ENCODE measurements around the gene DEDD. TPM values are rescaled to one million over a fixed set of nuclear protein-coding genes. Genes with fewer than 3 reads are reported as not detected.

The DEDD gene
- polyA plus RNA-seq, 2 of the 4 experiments (the other 2 are of a cell fraction) = 25.3 to 38.4 TPM

DNA sequence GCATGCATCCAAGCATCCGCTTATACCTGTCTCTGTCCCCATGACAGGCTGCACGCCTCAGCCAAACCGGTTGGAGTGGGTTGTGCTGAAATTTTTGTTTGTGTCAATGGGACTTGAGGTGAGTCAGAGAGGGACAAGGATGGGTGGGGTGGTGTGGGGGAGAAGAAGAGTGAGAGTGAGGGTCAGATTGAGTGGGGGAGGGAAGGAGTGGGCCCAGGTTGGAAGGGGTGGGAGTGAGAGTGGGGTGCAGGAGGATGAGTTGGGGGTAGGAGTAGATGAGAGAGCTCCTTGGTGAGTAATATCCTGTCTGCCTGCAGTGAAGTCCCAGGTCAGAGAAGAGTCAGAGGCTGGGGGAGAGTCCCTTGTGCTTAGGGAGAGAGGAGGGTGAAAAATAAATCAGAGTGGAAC, 39.8 kb downstream of the DEDD start:
- H3K27ac ChIP-seq = peak overlapping the region; percentile 45 to 76; a peak in 5 of 6 replicates
- H3K4me2 ChIP-seq = peak overlapping the region; percentile 40
- no peak for DNase-seq (ENCODE audit: low read depth in 1 of 2, low spot score in 1 of 2)
- FAIRE-seq = no peak
- no peaks in the 10 kb centered on the region for H3K9me3 ChIP-seq
- TF ChIP-seq FOSL2 (IDR thresholded peaks at IDR 0.05) = no peak
- TF ChIP-seq FOSL2 (CRISPR knock-in tag; IDR thresholded peaks at IDR 0.05) = peak; percentile 13; the same call in 1 of the 2 replicates
- TF ChIP-seq CHD4 (IDR thresholded peaks at IDR 0.05; ENCODE audit: borderline replicate concordance) = no peak
- peak; percentile 27 to 58; a peak in 2 of 6 replicates for ATAC-seq
- WGBS (ENCODE audit: missing lambda C conversion rate) = 63% methylated on average over 3 of the region's 3 CpGs
- H3K4me1 ChIP-seq = peaks cover 35% of the 10 kb centered on the region
- CTCF ChIA-PET = interaction anchor here (0.9 to 9.7 kb wide), 5 partner anchors 21 to 95 kb away, joined by 3 to 319 read pairs (median 4); partner anchors contain the start of gene ARHGAP30
- no peak overlapping the region for H3K4me3 ChIP-seq
- POLR2A ChIA-PET = interaction anchor here (1.2 kb wide), 1 partner anchor 47 kb away, joined by 7 read pairs; the partner anchor contains the start of gene USF1

GRCh38 chr1:161091796-161092507, 40.5 kb downstream of the DEDD start:
- ATAC-seq = no peak
- 81% methylated on average over 7 of the region's 7 CpGs for WGBS (ENCODE audit: missing lambda C conversion rate)
- H3K4me3 ChIP-seq = no peak overlapping the region
- DNase-seq (ENCODE audit: low read depth in 1 of 2, low spot score in 1 of 2) = no peak
- ChIA-PET POLR2A (interaction anchor here (1.2 kb wide), 1 partner anchor 46 kb away, joined by 7 read pairs; the partner anchor contains the start of gene USF1), CTCF (interaction anchor here (0.9 to 9.7 kb wide), 4 partner anchors 19 to 72 kb away, joined by 3 to 319 read pairs (median 39); partner anchors contain the start of gene ARHGAP30)
- H3K4me1 ChIP-seq = peaks cover 30% of the 10 kb centered on the region
- H3K9me3 ChIP-seq = no peaks in the 10 kb centered on the region
- no peak for TF ChIP-seq RCOR1 (IDR thresholded peaks at IDR 0.05; ENCODE audit: low read depth, low read length)
- TF ChIP-seq, protein P1, sequence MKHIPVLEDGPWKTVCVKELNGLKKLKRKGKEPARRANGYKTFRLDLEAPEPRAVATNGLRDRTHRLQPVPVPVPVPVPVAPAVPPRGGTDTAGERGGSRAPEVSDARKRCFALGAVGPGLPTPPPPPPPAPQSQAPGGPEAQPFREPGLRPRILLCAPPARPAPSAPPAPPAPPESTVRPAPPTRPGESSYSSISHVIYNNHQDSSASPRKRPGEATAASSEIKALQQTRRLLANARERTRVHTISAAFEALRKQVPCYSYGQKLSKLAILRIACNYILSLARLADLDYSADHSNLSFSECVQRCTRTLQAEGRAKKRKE (CRISPR knock-in tag; IDR thresholded peaks at IDR 0.05; ENCODE audit: low read depth) = no peak
- TF ChIP-seq ESRRA (IDR thresholded peaks at IDR 0.05; ENCODE audit: borderline replicate concordance, low read length) = no peak
- no peak for TF ChIP-seq MAFK (IDR thresholded peaks at IDR 0.05; ENCODE audit: partially characterized antibody)
- TF ChIP-seq FOXS1 (CRISPR knock-in tag; IDR thresholded peaks at IDR 0.05) = no peak
- no peak for TF ChIP-seq CHD2 (IDR thresholded peaks at IDR 0.05; ENCODE audit: low read length, partially characterized antibody)
- TF ChIP-seq RAD21 (conservative IDR thresholded peaks at IDR 0.05 in 1 of 2, IDR thresholded peaks at IDR 0.05 in 1 of 2) = no peak
- TF ChIP-seq KDM5A (IDR thresholded peaks at IDR 0.05) = no peak
- peak overlapping the region; percentile 40; the same call in 1 of the 3 replicates for H3K4me2 ChIP-seq
- H3K27ac ChIP-seq = peak overlapping the region; percentile 24 to 76; a peak in 5 of 6 replicates
- FAIRE-seq = no peak

DNA sequence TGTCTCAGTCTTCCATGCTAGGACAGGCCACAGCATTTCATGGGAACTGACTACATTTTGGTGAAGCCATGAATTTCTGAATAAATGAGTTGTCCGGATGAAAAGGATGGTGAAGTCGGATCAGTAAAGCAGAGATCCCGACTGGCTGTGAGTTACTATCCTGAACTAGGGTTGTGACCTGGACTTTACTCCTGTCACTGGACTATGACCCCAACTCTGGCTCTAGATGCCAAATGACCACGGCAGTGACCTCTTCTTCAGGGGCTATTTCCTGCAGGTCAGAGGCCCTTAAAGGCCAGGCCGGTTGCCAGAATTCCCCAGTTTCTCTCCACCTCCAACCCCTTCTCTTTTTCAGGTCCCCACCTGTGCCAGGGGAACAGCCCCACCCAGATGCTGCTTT, 41.4 kb downstream of the DEDD start:
- TF ChIP-seq CBX2 (IDR thresholded peaks at IDR 0.05; ENCODE audit: borderline replicate concordance, low read depth) = no peak
- no peak for TF ChIP-seq CBX8 (IDR thresholded peaks at IDR 0.05)
- no peak for TF ChIP-seq KDM1A (IDR thresholded peaks at IDR 0.05; ENCODE audit: low read depth)
- TF ChIP-seq, protein P2, sequence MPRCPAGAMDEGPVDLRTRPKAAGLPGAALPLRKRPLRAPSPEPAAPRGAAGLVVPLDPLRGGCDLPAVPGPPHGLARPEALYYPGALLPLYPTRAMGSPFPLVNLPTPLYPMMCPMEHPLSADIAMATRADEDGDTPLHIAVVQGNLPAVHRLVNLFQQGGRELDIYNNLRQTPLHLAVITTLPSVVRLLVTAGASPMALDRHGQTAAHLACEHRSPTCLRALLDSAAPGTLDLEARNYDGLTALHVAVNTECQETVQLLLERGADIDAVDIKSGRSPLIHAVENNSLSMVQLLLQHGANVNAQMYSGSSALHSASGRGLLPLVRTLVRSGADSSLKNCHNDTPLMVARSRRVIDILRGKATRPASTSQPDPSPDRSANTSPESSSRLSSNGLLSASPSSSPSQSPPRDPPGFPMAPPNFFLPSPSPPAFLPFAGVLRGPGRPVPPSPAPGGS (IDR thresholded peaks at IDR 0.05) = no peak
- TF ChIP-seq BHLHE40 (IDR thresholded peaks at IDR 0.05; ENCODE audit: low read depth, low read length) = no peak
- WGBS (ENCODE audit: missing lambda C conversion rate) = 87% methylated on average over 5 of the region's 5 CpGs
- POLR2A ChIA-PET = no interaction called here
- Histone ChIP-seq H3K4me1 (peaks cover 34% of the 10 kb centered on the region), H3K27ac (peak overlapping the region in 1 of 2 experiments; percentile 2; a peak in 2 of 6 replicates), H3K9me3 (no peaks in the 10 kb centered on the region), H3K4me3 (no peak overlapping the region), H3K4me2 (no peak overlapping the region)
- DNase-seq (ENCODE audit: low read depth in 1 of 2, low spot score in 1 of 2) = no peak
- FAIRE-seq = no peak
- ATAC-seq = no peak
- CTCF ChIA-PET = interaction anchor here (0.6 to 12.7 kb wide), 4 partner anchors 6 to 92 kb away, joined by 5 to 167 read pairs (median 40); partner anchors contain the start of genes ARHGAP30 and KLHDC9

GRCh38 chr1:161090617-161091016, 41.9 kb downstream of the DEDD start:
- Histone ChIP-seq H3K4me2 (no peak overlapping the region), H3K4me1 (peaks cover 39% of the 10 kb centered on the region), H3K9me3 (no peaks in the 10 kb centered on the region), H3K4me3 (no peak overlapping the region), H3K27ac (peak overlapping the region in 1 of 2 experiments; percentile 1; a peak in 2 of 6 replicates)
- ChIA-PET POLR2A (no interaction called here), CTCF (interaction anchor here (0.6 to 12.7 kb wide), 4 partner anchors 6 to 92 kb away, joined by 5 to 167 read pairs (median 40); partner anchors contain the start of genes ARHGAP30 and KLHDC9)
- FAIRE-seq (no peak), ATAC-seq (no peak), DNase-seq (ENCODE audit: low read depth in 1 of 2, low spot score in 1 of 2) (no peak)
- 77% methylated on average over 3 of the region's 3 CpGs for WGBS (ENCODE audit: missing lambda C conversion rate)
- TF ChIP-seq EHF (CRISPR knock-in tag; IDR thresholded peaks at IDR 0.05) (no peak), HEYL (CRISPR knock-in tag; IDR thresholded peaks at IDR 0.05) (no peak), HOXB13 (CRISPR knock-in tag; IDR thresholded peaks at IDR 0.05; ENCODE audit: low read depth) (no peak), CBX2 (IDR thresholded peaks at IDR 0.05; ENCODE audit: borderline replicate concordance, low read depth) (no peak), E2F6 (IDR thresholded peaks at IDR 0.05; ENCODE audit: borderline replicate concordance, low read depth) (no peak), ZC3H11A (IDR thresholded peaks at IDR 0.05) (no peak), REST (IDR thresholded peaks at IDR 0.05) (no peak), MAX (IDR thresholded peaks at IDR 0.05) (no peak)

Data from A549 (cell line).